ENCODE data around the gene RTEL1.

The RTEL1 gene

GRCh38 chr20:63695424-63696305 is 37.6 kb downstream of the RTEL1 start:
- Histone ChIP-seq H3K4me3 (ENCODE audit: low read depth, low read length) (no peak overlapping the region), H3K36me3 (no peaks in the 10 kb centered on the region), H3K27me3 (no peaks in the 10 kb centered on the region), H3K4me1 (peaks cover 42% of the 10 kb centered on the region), H3K9me3 (no peaks in the 10 kb centered on the region)
- TF ChIP-seq CTCF (IDR thresholded peaks at IDR 0.05; ENCODE audit: low read depth, low read length): no peak
- no peak for DNase-seq

GRCh38 chr20:63696306-63696627 is 38.2 kb downstream of the RTEL1 start:
- DNase-seq: peak; percentile 51

GRCh38 chr20:63696628-63697356 is 38.7 kb downstream of the RTEL1 start, which contains the start of gene TNFRSF6B:
TNFRSF6B (plus strand) TSS chr20:63696652; CDS start chr20:63696768, 116 bp downstream.
- Histone ChIP-seq H3K4me1 (peaks cover 44% of the 10 kb centered on the region), H3K27me3 (no peaks in the 10 kb centered on the region), H3K9me3 (no peaks in the 10 kb centered on the region), H3K4me3 (ENCODE audit: low read depth, low read length) (peak within 1 kb of the TSS; percentile 32), H3K36me3 (no peaks in the 10 kb centered on the region)
- DNase-seq: peak; percentile 55
- no peak for TF ChIP-seq CTCF (IDR thresholded peaks at IDR 0.05; ENCODE audit: low read depth, low read length)

More at GRCh38 chr20:63696306-63696627, 38.2 kb downstream of the RTEL1 start:
- H3K36me3 ChIP-seq: no peaks in the 10 kb centered on the region
- H3K9me3 ChIP-seq: no peaks in the 10 kb centered on the region
- H3K4me3 ChIP-seq (ENCODE audit: low read depth, low read length): no peak overlapping the region
- H3K4me1 ChIP-seq: peaks cover 44% of the 10 kb centered on the region
- no peaks in the 10 kb centered on the region for H3K27me3 ChIP-seq
- no peak for TF ChIP-seq CTCF (IDR thresholded peaks at IDR 0.05; ENCODE audit: low read depth, low read length)

- Histone ChIP-seq H3K27me3 (no peaks in the 10 kb centered on the region), H3K9me3 (no peaks in the 10 kb centered on the region), H3K4me3 (ENCODE audit: low read depth, low read length) (no peak overlapping the region), H3K36me3 (no peaks in the 10 kb centered on the region), H3K4me1 (peaks cover 44% of the 10 kb centered on the region)
- DNase-seq: peak; percentile 40
- TF ChIP-seq CTCF (IDR thresholded peaks at IDR 0.05; ENCODE audit: low read depth, low read length): no peak
These were observed 39.3 kb downstream of the RTEL1 start for GRCh38 chr20:63697357-63697867.

- H3K9me3 ChIP-seq: no peaks in the 10 kb centered on the region
- no peaks in the 10 kb centered on the region for H3K36me3 ChIP-seq
- no peak overlapping the region for H3K4me3 ChIP-seq (ENCODE audit: low read depth, low read length)
- DNase-seq: peak; percentile 61
- H3K4me1 ChIP-seq: peaks cover 44% of the 10 kb centered on the region
- H3K27me3 ChIP-seq: no peaks in the 10 kb centered on the region
- TF ChIP-seq CTCF (IDR thresholded peaks at IDR 0.05; ENCODE audit: low read depth, low read length): no peak
These were observed 39.9 kb downstream of the RTEL1 start for GRCh38 chr20:63697868-63698545.
